H1 (cell line): ENCODE results near the gene SPIRE1. TPM values are rescaled to one million over a fixed set of nuclear protein-coding genes. Genes with fewer than 3 reads are reported as not detected.

Source experiments
- CTCF ChIA-PET: fragments of 300-600 bp; sonication (Branson Sonifier 250); formaldehyde crosslinking; loops from one replicate; lab custom pipeline; 2021; ENCODE audit not compliant: partially characterized antibody; lab: Charles Lee
- POLR2A ChIA-PET: fragments of 300-600 bp; sonication (Branson Sonifier 250); formaldehyde crosslinking; loops from one replicate; lab custom pipeline; 2021; ENCODE audit warnings: inconsistent platforms; ENCODE audit not compliant: partially characterized antibody; lab: Charles Lee
- DNase-seq, 2 experiments: peaks; one replicate each; pipeline versions ENCODE4 v3.0.0 to v3.0.0-alpha.2; 2010 to 2022; ENCODE audit warnings: low spot score in 2 of 2, low read depth in 1 of 2, mixed read lengths in 1 of 2
- FAIRE-seq: peaks from 2 replicates; lab custom pipeline; 2011; peaks lifted over from hg19 to GRCh38; lab: Jason Lieb, UNC
- H2AFZ ChIP-seq: 2 replicates; pipeline ENCODE4 v1.8.1; 2012; ENCODE audit warnings: low read length, inconsistent platforms
- H2AK5ac ChIP-seq: 2 replicates; pipeline ENCODE4 v1.6.1; 2013; ENCODE audit warnings: low read depth, low read length
- H2BK120ac ChIP-seq: replicated peaks from 2 replicates; pipeline ENCODE3; 2013; ENCODE audit warnings: low read depth, low read length, inconsistent platforms
- H2BK12ac ChIP-seq: 2 replicates; pipeline ENCODE4 v1.6.1; 2013; ENCODE audit warnings: low read depth, low read length
- H2BK15ac ChIP-seq: 2 replicates; pipeline ENCODE4 v1.6.1; 2013; ENCODE audit warnings: low read length
- H2BK20ac ChIP-seq: 2 replicates; pipeline ENCODE4 v1.6.1; 2013; ENCODE audit warnings: low read length
- H2BK5ac ChIP-seq: 2 replicates; pipeline ENCODE4 v1.6.1; 2013; ENCODE audit warnings: low read depth, low read length
- H3K14ac ChIP-seq: 2 replicates; pipeline ENCODE4 v1.6.1; 2013; ENCODE audit warnings: inconsistent platforms; ENCODE audit not compliant: insufficient read length
- H3K18ac ChIP-seq: 2 replicates; pipeline ENCODE4 v1.6.1; 2013; ENCODE audit warnings: low read length; ENCODE audit errors: extremely low read depth
- H3K23ac ChIP-seq: 2 replicates; pipeline ENCODE4 v1.6.1; 2013; ENCODE audit warnings: inconsistent platforms; ENCODE audit not compliant: insufficient read length
- H3K23me2 ChIP-seq: 2 replicates; pipeline ENCODE4 v1.6.1; 2013; ENCODE audit warnings: low read depth, low read length
- H3K27ac ChIP-seq: 2 replicates; pipeline ENCODE4 v1.6.1; 2011; ENCODE audit warnings: low read depth, low read length, inconsistent platforms
- H3K27me3 ChIP-seq, 4 experiments: replicated peaks in 1 of 4; 1 replicate in 1 of 4; 2 replicates in 3 of 4; pipeline versions ENCODE4 v1.6.1 to v1.8.1; 2011 to 2013; ENCODE audit warnings: low read length in 3 of 4, mild to moderate bottlenecking in 3 of 4, inconsistent platforms in 2 of 4, mixed read lengths in 2 of 4, moderate library complexity in 1 of 4; ENCODE audit not compliant: control insufficient read depth in 3 of 4, insufficient read depth in 3 of 4; ENCODE audit errors: extremely low read depth in 1 of 4
- H3K36me3 ChIP-seq, 4 experiments: 2 replicates each; pipeline versions ENCODE4 v1.6.1 to v1.8.1; 2011 to 2013; ENCODE audit warnings: mild to moderate bottlenecking in 4 of 4, low read length in 3 of 4, moderate library complexity in 2 of 4, control low read depth in 1 of 4, inconsistent platforms in 1 of 4; ENCODE audit not compliant: insufficient read depth in 4 of 4, control insufficient read depth in 2 of 4
- H3K4ac ChIP-seq: replicated peaks from 2 replicates; pipeline ENCODE3; 2013; ENCODE audit warnings: low read length, low read depth, mixed read lengths, inconsistent platforms; ENCODE audit not compliant: insufficient read length
- H3K4me1 ChIP-seq, 4 experiments: replicated peaks in 1 of 4; 1 replicate in 1 of 4; 2 replicates in 3 of 4; pipeline versions ENCODE4 v1.6.1 to v1.8.1; 2011 to 2013; ENCODE audit warnings: low read length in 3 of 4, inconsistent platforms in 2 of 4, mixed read lengths in 1 of 4; ENCODE audit not compliant: insufficient read depth in 4 of 4, control insufficient read depth in 3 of 4
- H3K4me2 ChIP-seq, 2 experiments: 2 replicates each; pipeline versions ENCODE4 v1.6.1 to v1.8.1; 2011 to 2013; ENCODE audit warnings: low read depth in 2 of 2, low read length in 2 of 2, control low read depth in 1 of 2, inconsistent platforms in 1 of 2, mild to moderate bottlenecking in 1 of 2; ENCODE audit not compliant: insufficient read depth in 1 of 2
- H3K4me3 ChIP-seq, 4 experiments: fragments of 200-600, 300-600 bp in 1 of 4; sonication (generic), shearing (Covaris generic), sonication (Bioruptor Twin) in 1 of 4; 2 replicates each; pipeline versions ENCODE4 v1.5.1 to v1.8.1; 2011 to 2016; ENCODE audit warnings: low read length in 4 of 4, low read depth in 3 of 4, control low read depth in 2 of 4, inconsistent platforms in 2 of 4, mild to moderate bottlenecking in 2 of 4, mixed read lengths in 1 of 4, moderate library complexity in 1 of 4; ENCODE audit not compliant: insufficient read depth in 2 of 4; ENCODE audit errors: extremely low read depth in 1 of 4
- H3K56ac ChIP-seq: replicated peaks from 2 replicates; pipeline ENCODE3; 2013; ENCODE audit warnings: low read depth, mild to moderate bottlenecking, mixed read lengths, low read length, inconsistent platforms; ENCODE audit not compliant: insufficient read length
- H3K79me1 ChIP-seq: 2 replicates; pipeline ENCODE4 v1.6.1; 2013; ENCODE audit warnings: low read depth, low read length, control low read depth
- H3K79me2 ChIP-seq, 2 experiments: 2 replicates each; pipeline versions ENCODE4 v1.6.1 to v1.8.1; 2012 to 2013; ENCODE audit warnings: low read length in 2 of 2, mild to moderate bottlenecking in 2 of 2, inconsistent platforms in 1 of 2; ENCODE audit not compliant: insufficient read depth in 2 of 2, control insufficient read depth in 1 of 2
- H3K9ac ChIP-seq, 4 experiments: replicated peaks in 1 of 4; 1 replicate in 1 of 4; 2 replicates in 3 of 4; pipeline versions ENCODE4 v1.6.1 to v1.8.1; 2011 to 2013; ENCODE audit warnings: low read depth in 3 of 4, low read length in 3 of 4, control low read depth in 2 of 4, mild to moderate bottlenecking in 2 of 4, moderate library complexity in 2 of 4, inconsistent platforms in 1 of 4; ENCODE audit errors: extremely low read depth in 1 of 4
- H3K9me3 ChIP-seq, 2 experiments: 2 replicates each; pipeline versions ENCODE4 v1.6.1 to v1.8.1; 2012 to 2013; ENCODE audit warnings: mild to moderate bottlenecking in 2 of 2, moderate library complexity in 2 of 2, control low read depth in 1 of 2, inconsistent platforms in 1 of 2, low read depth in 1 of 2, low read length in 1 of 2, mixed read lengths in 1 of 2; ENCODE audit not compliant: insufficient read depth in 2 of 2
- H4K20me1 ChIP-seq, 2 experiments: replicated peaks in 1 of 2; 2 replicates each; pipeline versions ENCODE3 to v1.8.1; 2011 to 2013; ENCODE audit warnings: inconsistent platforms in 2 of 2, low read length in 2 of 2, mild to moderate bottlenecking in 1 of 2; ENCODE audit not compliant: insufficient read depth in 2 of 2, control insufficient read depth in 1 of 2
- H4K5ac ChIP-seq: 2 replicates; pipeline ENCODE4 v1.6.1; 2013; ENCODE audit warnings: low read length, low read depth, mixed read lengths, inconsistent platforms; ENCODE audit not compliant: insufficient read length
- H4K8ac ChIP-seq: 2 replicates; pipeline ENCODE4 v1.8.0; 2013; ENCODE audit warnings: mild to moderate bottlenecking, moderate library complexity, low read length, inconsistent platforms; ENCODE audit not compliant: insufficient read depth; ENCODE audit errors: extremely low read depth
- H4K91ac ChIP-seq: replicated peaks from 2 replicates; pipeline ENCODE3; 2013; ENCODE audit warnings: low read length, mixed read lengths, inconsistent platforms; ENCODE audit not compliant: insufficient read length
- ATF3 ChIP-seq: IDR thresholded peaks from 2 replicates; pipeline ENCODE4 v1.6.1; 2011; ENCODE audit warnings: low read depth, mild to moderate bottlenecking, low read length; ENCODE audit not compliant: insufficient read depth
- CHD1 ChIP-seq: IDR thresholded peaks from 2 replicates; pipeline ENCODE4 v1.6.1; 2012; ENCODE audit warnings: low read depth, low read length, improper control_type of control experiment
- CTCF ChIP-seq, 3 experiments: IDR thresholded peaks; 1 replicate in 2 of 3; 2 replicates in 1 of 3; pipeline versions ENCODE4 v1.5.1 to v1.6.1; 2011; ENCODE audit warnings: low read length in 3 of 3, mild to moderate bottlenecking in 3 of 3, inconsistent platforms in 2 of 3, low read depth in 1 of 3, moderate library complexity in 1 of 3; ENCODE audit not compliant: insufficient read depth in 1 of 3; ENCODE audit errors: control extremely low read depth in 1 of 3
- EP300 ChIP-seq, 2 experiments: IDR thresholded peaks; 1 replicate in 1 of 2; 2 replicates in 1 of 2; pipeline ENCODE4 v1.6.1; 2011 to 2012; ENCODE audit warnings: low read depth in 2 of 2, low read length in 2 of 2, mild to moderate bottlenecking in 2 of 2, borderline replicate concordance in 1 of 2, inconsistent platforms in 1 of 2, moderate library complexity in 1 of 2
- GTF2F1 ChIP-seq: IDR thresholded peaks from 2 replicates; pipeline ENCODE4 v1.6.1; 2012; ENCODE audit warnings: low read depth, low read length, improper control_type of control experiment, borderline replicate concordance
- TAF1 ChIP-seq: IDR thresholded peaks from 2 replicates; pipeline ENCODE4 v1.6.1; 2011; ENCODE audit warnings: mild to moderate bottlenecking, low read depth, low read length
- TAF7 ChIP-seq: optimal IDR thresholded peaks from 2 replicates; pipeline ENCODE3; 2011; ENCODE audit warnings: low read depth, mild to moderate bottlenecking, inconsistent platforms, low read length, moderate library complexity, borderline replicate concordance
- WGBS, 2 experiments: shearing (Covaris generic) in 1 of 2; methylation state at CpG; one replicate each; pipeline versions ENCODE4 v1.1.6 to v1.1.7; 2013 to 2015; ENCODE audit warnings: low lambda C conversion rate in 2 of 2, mixed read lengths in 2 of 2, inconsistent platforms in 1 of 2, low coverage in 1 of 2, missing lambda C conversion rate in 1 of 2; ENCODE audit not compliant: insufficient replicate concordance in 2 of 2, insufficient coverage in 1 of 2, insufficient read length in 1 of 2; ENCODE audit errors: extremely low coverage in 1 of 2, missing lambda C conversion rate in 1 of 2; 5-methylcytosine and 5-hydroxymethylcytosine counted together
- polyA plus RNA-seq, 7 experiments: library from polyadenylated mRNA; depleted of rRNA in 3 of 7; stranded (reverse) in 5 of 7; unstranded in 2 of 7; fragments of >200 nt in 5 of 7; fragments of 200-250 nt in 2 of 7; gene quantifications; 1 replicate in 5 of 7; 2 replicates in 1 of 7; 4 replicates in 1 of 7; pipeline versions ENCODE4 v1.2.1 to v1.2.3, GENCODE V29; 2011 to 2013; ENCODE audit warnings: missing spikeins in 2 of 7, mixed read lengths in 2 of 7
- total RNA-seq: library from RNA; stranded (reverse); fragmentation: NEBNext Ultra II Directional; extraction: Animal tissue kit (Norgen Biotek cat#: 25700); gene quantifications from 2 replicates; pipeline ENCODE4 v1.2.1, GENCODE V29; 2021

SPIRE1 gene
- total and polyA plus RNA-seq, 2 of the 8 experiments (the other 6 are each of a cell fraction or from before 2014, with no cell fraction given): 6.0 to 21.5 TPM

- FAIRE-seq: peak; percentile 52
- peaks cover 0 to 7% (median under 1%) of the 10 kb centered on the region in 4 experiments; a peak in 3 of 7 replicates for H3K4me1 ChIP-seq
- H3K9ac ChIP-seq: peak overlapping the region in 1 of 4 experiments; percentile 40; a peak in 1 of 7 replicates
- H3K79me1 ChIP-seq: no peaks in the 10 kb centered on the region
- no peak overlapping the region for H2AFZ ChIP-seq
- no peaks in the 10 kb centered on the region for H3K36me3 ChIP-seq
- no peak overlapping the region for H2BK120ac ChIP-seq
- no peak for DNase-seq
- H3K9me3 ChIP-seq: no peaks in the 10 kb centered on the region
- peaks cover 0 to 4% of the 10 kb centered on the region in 2 experiments for H4K20me1 ChIP-seq
- no peak overlapping the region for H3K56ac ChIP-seq
- H3K79me2 ChIP-seq: no peaks in the 10 kb centered on the region
- H2BK12ac ChIP-seq: peak overlapping the region; percentile 98
- no peak overlapping the region for H4K8ac ChIP-seq
- peak overlapping the region; percentile 99; the same call in 1 of the 2 replicates for H2AK5ac ChIP-seq
- peaks cover 5% of the 10 kb centered on the region; the same call in 1 of the 2 replicates for H3K23me2 ChIP-seq
- H3K4ac ChIP-seq: peak overlapping the region; percentile 65
- WGBS, 2 experiments: 90 to 100% methylated on average over 1 to 12 of the region's 12 CpGs
- peak overlapping the region; percentile 21; the same call in 1 of the 2 replicates for H2BK15ac ChIP-seq
- H3K27ac ChIP-seq: 0 out of 2 replicates have a peak overlapping the region, but pooled peaks have one; percentile 56
- peak overlapping the region; percentile 66 for H4K91ac ChIP-seq
- no peak overlapping the region for H4K5ac ChIP-seq
- peak overlapping the region; percentile 22; the same call in 1 of the 2 replicates for H3K18ac ChIP-seq
- H2BK20ac ChIP-seq: peak overlapping the region; percentile 86; the same call in 1 of the 2 replicates
- H3K4me2 ChIP-seq: no peak overlapping the region
- H3K14ac ChIP-seq: no peak overlapping the region
- no peaks in the 10 kb centered on the region for H3K27me3 ChIP-seq
- H2BK5ac ChIP-seq: peak overlapping the region; percentile 94
- no peak overlapping the region for H3K4me3 ChIP-seq
- H3K23ac ChIP-seq: no peak overlapping the region
- ChIA-PET POLR2A (interaction anchor here (0.7 to 2.0 kb wide), 3 partner anchors 10 to 172 kb away, joined by 3 to 5 read pairs (median 5); no protein-coding TSS in a partner anchor), CTCF (interaction anchor here (0.8 to 1.8 kb wide), 11 partner anchors 7 to 180 kb away, joined by 3 to 8 read pairs (median 3); no protein-coding TSS in a partner anchor)
- TF ChIP-seq CTCF (IDR thresholded peaks at IDR 0.05; ENCODE audit: control extremely low read depth in 1 of 3, insufficient read depth in 1 of 3, low read depth in 1 of 3, low read length in 3 of 3) (peak in 1 of 3 experiments; percentile 12; a peak in 1 of 4 replicates), CHD1 (no peak), ATF3 (no peak), GTF2F1 (no peak), EP300 (IDR thresholded peaks at IDR 0.05; ENCODE audit: borderline replicate concordance in 1 of 2, low read depth in 2 of 2, low read length in 2 of 2) (no peak), TAF1 (no peak), TAF7 (no peak)
Measured at GRCh38 chr18:12478269-12479047, 179.4 kb downstream of the SPIRE1 start.
